Measurements from ENCODE around the gene TRAF3. TPM values are rescaled to one million over a fixed set of nuclear protein-coding genes. Genes with fewer than 3 reads are reported as not detected.

TRAF3 gene
- total RNA-seq, 1 donor = 19.5 TPM

- TF ChIP-seq CTCF (IDR thresholded peaks at IDR 0.05; ENCODE audit: extremely low read depth, low read depth, low read length) = no peak
- Histone ChIP-seq H3K36me3 (ENCODE audit: insufficient read depth, low read length) (peaks cover 3% of the 10 kb centered on the region), H2AFZ (ENCODE audit: low read length) (no peak overlapping the region), H3K27ac (ENCODE audit: low read depth, low read length) (no peak overlapping the region), H3K4me3 (ENCODE audit: insufficient read depth, low read length) (no peak overlapping the region), H3K79me2 (ENCODE audit: insufficient read depth, low read length) (no peaks in the 10 kb centered on the region), H3K4me2 (ENCODE audit: insufficient read depth, low read length) (no peak overlapping the region), H3K4me1 (ENCODE audit: insufficient read depth, low read length) (peaks cover 6% of the 10 kb centered on the region), H4K20me1 (ENCODE audit: insufficient read depth, low read length) (peaks cover 25% of the 10 kb centered on the region), H3K9me3 (ENCODE audit: low read depth, low read length) (no peaks in the 10 kb centered on the region), H3K27me3 (ENCODE audit: insufficient read depth, low read length) (peaks cover 54% of the 10 kb centered on the region)
- DNase-seq (ENCODE audit: insufficient read length, low spot score, missing footprints) = peak; percentile 93
Observed at GRCh38 chr14:102930138-102930752, 153.0 kb downstream of the TRAF3 start.

- H3K36me3 ChIP-seq (ENCODE audit: insufficient read depth, low read length) = peaks cover 3% of the 10 kb centered on the region
- no peak overlapping the region for H2AFZ ChIP-seq (ENCODE audit: low read length)
- H3K9me3 ChIP-seq (ENCODE audit: low read depth, low read length) = no peaks in the 10 kb centered on the region
- TF ChIP-seq CTCF (IDR thresholded peaks at IDR 0.05; ENCODE audit: extremely low read depth, low read depth, low read length) = no peak
- H3K79me2 ChIP-seq (ENCODE audit: insufficient read depth, low read length) = no peaks in the 10 kb centered on the region
- H3K4me3 ChIP-seq (ENCODE audit: insufficient read depth, low read length) = no peak overlapping the region
- H3K27me3 ChIP-seq (ENCODE audit: insufficient read depth, low read length) = peaks cover 48% of the 10 kb centered on the region
- H3K4me2 ChIP-seq (ENCODE audit: insufficient read depth, low read length) = no peak overlapping the region
- H3K27ac ChIP-seq (ENCODE audit: low read depth, low read length) = no peak overlapping the region
- H3K4me1 ChIP-seq (ENCODE audit: insufficient read depth, low read length) = peaks cover 6% of the 10 kb centered on the region
- H4K20me1 ChIP-seq (ENCODE audit: insufficient read depth, low read length) = peaks cover 25% of the 10 kb centered on the region
- peak; percentile 91 for DNase-seq (ENCODE audit: insufficient read length, low spot score, missing footprints)
Observed at GRCh38 chr14:102930753-102931579, 153.7 kb downstream of the TRAF3 start.

- no peak overlapping the region for H2AFZ ChIP-seq (ENCODE audit: low read length)
- H3K9me3 ChIP-seq (ENCODE audit: low read depth, low read length) = no peaks in the 10 kb centered on the region
- H4K20me1 ChIP-seq (ENCODE audit: insufficient read depth, low read length) = peaks cover 25% of the 10 kb centered on the region
- no peak overlapping the region for H3K4me2 ChIP-seq (ENCODE audit: insufficient read depth, low read length)
- no peak for TF ChIP-seq CTCF (IDR thresholded peaks at IDR 0.05; ENCODE audit: extremely low read depth, low read depth, low read length)
- H3K27ac ChIP-seq (ENCODE audit: low read depth, low read length) = no peak overlapping the region
- peaks cover 3% of the 10 kb centered on the region for H3K36me3 ChIP-seq (ENCODE audit: insufficient read depth, low read length)
- peak; percentile 87 for DNase-seq (ENCODE audit: insufficient read length, low spot score, missing footprints)
- peaks cover 6% of the 10 kb centered on the region for H3K4me1 ChIP-seq (ENCODE audit: insufficient read depth, low read length)
- H3K4me3 ChIP-seq (ENCODE audit: insufficient read depth, low read length) = no peak overlapping the region
- peaks cover 43% of the 10 kb centered on the region for H3K27me3 ChIP-seq (ENCODE audit: insufficient read depth, low read length)
- H3K79me2 ChIP-seq (ENCODE audit: insufficient read depth, low read length) = no peaks in the 10 kb centered on the region
Observed at GRCh38 chr14:102931580-102932285, 154.5 kb downstream of the TRAF3 start.
